ENCODE results near the gene ERO1B.
"Not testable (repeated sequence)": the region's sequence is repeated elsewhere in the genome, so short reads cannot be mapped to it uniquely, and the experiment has no call there.

ERO1B gene

DNA sequence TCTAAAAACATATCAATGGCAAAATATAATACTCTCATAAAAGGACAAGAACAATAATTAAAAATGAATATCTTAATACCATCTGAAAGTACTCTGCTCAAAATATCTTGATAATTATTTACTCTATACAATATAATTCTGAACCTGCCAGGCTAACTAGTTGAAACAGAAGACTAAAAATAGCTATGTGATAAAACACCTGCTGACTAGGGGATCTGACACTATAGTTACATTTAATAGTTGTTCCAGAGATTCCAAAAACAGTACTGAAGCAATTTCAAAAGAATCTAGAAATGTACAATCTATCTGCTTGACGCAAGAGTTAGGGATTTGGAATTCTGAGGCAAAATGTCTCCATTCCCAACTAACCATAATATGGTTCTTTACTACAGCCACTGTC, 30.2 kb downstream of the ERO1B start:
- DNase-seq (ENCODE audit: low read depth in 2 of 2), result no peak

DNA sequence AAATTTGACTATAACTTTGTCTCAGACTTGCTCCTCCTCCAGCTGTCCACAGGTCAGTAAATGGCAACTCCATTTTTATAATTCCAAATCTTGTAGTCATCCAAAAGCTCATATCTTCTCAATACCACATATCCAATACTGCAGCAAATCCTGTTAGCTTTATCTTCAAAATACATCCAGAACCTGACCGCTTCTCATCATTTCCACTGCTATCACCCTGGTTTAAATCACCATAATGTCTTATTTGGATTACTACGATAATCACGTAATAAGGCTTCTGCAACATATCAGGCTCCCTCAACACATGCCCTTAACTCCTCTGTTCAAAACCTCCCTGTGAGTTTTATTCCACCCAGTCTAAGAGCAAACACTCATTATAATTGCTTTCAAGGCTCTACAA, 34.5 kb downstream of the ERO1B start:
- no peak for DNase-seq (ENCODE audit: low read depth in 2 of 2)

DNA sequence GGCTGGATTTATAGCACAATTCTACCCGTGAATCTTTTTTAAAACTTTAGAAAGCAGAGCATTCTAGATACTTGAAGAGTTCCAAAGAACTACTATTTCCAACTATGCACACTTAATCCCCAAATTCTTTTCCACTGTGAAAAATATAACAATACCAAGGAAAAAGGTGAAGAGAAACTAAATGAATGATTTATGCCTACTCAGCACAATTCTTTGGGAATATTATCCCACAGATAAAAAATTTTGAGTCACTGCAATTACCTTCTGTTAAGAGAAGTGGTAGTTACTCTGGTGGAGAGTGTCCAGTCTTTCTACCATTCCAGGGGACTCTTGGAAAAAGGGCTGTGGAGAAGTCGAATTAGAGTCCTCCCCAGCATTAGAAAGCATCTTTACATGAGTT, 39.2 kb downstream of the ERO1B start:
- DNase-seq (ENCODE audit: low read depth in 2 of 2), result no peak

DNA sequence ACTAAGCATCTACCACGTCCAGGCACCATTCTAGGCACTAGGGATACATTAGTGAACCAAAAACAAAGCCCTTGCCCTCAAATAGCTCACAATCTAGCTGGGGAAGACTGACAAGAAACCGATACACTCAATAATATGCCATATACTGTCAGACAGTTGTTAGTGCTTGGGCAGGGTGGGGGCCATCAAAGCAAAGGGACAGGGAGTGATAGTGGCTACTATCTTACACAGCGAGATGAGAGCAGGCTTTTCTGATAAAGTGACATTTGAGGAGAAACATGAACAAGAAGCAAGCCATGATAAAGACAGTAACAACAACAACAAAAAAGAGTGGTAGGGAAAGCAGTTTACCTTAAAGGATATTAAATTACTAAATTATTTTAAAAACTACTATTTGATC, 41.1 kb downstream of the ERO1B start:
- DNase-seq (ENCODE audit: low read depth in 2 of 2), result no peak

DNA sequence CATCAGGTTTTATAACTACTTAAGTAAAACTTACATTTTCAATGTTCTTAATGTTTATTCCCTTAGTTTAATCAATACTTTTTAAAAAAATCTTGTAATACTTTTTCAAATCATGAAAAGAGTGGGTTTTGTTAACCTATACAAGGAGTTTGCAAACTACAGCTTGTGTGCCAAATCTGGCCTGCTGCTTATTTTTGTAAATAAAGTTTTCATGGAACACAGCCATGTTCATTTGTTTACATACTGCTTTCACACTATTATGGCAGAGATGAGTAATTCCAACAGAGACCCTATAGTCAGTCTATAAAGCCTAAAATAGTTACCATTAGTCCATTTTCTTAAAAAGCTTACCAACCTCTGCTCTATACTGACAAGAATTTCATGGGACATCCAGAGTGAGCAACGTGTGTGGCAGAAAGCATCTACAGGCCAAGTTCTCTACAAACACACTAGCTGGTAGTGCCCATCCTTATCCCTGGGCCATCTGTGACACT, 42.6 kb downstream of the ERO1B start:
- no peak for DNase-seq (ENCODE audit: low read depth in 2 of 2)

DNA sequence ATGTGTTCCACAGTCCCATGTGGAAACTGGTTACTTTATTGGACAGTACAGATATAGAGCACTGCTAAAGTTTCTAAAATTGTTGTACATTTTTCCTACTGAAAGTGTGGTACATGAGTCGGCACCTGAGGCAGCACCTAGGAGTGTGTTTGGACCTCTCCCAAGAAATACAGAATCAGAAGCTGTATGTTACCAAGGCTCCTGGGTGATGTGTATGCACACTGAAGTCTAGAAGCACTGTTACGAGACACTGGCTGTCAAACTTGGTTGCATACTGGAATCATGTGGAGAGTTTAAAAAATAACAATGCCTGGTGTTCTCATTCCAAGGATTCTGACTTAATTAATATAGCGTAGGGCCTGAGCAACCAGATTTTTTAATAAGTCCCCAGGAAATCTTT, 46.6 kb downstream of the ERO1B start:
- DNase-seq (ENCODE audit: low read depth in 2 of 2), result no peak

DNA sequence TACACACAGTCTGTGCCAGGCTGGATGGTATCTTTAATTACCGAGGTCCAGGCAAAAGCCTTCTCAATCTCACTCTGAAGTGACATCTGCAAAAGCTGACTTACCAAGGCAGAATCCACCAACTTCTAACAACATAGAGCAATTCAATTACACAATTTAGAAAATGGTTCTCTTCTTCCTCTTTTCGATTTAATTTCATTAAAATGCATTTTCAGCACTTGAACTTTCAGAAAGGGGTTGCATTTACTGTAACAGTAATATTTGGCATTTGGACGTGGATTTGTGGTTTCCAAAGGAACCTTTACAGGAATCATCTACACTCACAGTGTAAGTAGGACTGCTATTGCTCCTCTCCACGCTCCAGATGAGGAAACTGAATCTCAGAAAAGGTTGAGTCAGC, 53.3 kb downstream of the ERO1B start:
- DNase-seq (ENCODE audit: low read depth in 2 of 2), result no peak

DNA sequence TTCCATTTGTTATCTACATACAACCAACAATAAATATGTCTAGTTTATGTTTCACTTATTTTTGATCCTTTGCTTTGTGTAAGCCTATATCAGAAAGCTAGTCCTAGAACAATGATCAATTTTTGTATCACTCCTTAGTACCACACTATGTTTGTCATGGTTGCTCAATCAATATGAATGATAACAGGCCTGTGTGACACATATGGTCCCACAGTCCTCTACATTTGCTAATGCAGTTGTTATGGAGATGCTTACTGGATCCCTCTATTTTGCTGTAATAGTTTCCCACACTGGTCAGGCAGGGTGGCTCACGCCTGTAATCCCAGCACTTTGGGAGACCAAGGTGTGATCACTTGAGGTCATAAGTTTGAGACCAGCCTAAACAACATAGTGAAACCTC, 59.1 kb downstream of the ERO1B start:
- DNase-seq (ENCODE audit: low read depth in 2 of 2), result no peak

DNA sequence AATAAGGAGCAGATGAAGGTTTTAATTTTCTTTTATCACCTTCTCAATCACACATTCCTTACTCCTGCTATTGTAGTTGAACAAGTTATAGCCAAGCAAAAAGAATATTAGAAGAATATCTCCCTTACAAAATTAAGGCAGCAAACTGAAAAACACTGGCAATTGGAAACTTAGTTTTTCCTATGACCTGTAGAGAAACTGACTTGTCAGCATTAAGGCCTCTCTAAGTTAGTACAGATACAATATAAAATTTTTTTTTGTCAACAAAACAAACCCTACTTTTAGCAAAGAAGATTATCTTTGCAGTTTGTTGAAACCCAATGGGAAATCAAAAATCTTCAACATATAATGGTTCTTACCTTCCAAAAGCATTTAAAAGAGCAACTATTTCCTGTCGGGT, 61.3 kb downstream of the ERO1B start:
- no peak for DNase-seq (ENCODE audit: low read depth in 2 of 2)

DNA sequence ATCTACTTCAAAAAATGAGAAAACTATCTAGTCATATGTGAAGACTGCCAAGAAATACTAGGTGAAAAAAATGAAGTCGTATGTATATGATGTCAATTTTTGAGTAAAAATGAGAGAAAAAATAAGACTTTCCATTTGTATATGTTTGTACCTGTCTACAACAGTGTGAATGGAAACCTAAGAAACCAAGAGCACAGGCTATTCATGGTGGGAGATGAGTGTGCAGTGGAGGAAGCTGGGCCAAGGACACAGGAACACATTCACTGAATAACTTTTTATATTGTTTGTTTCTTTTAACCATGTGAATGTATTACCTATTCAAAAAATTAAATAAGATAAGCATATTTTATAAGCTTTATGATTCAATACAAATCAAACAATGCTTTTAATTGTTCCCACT, 67.0 kb downstream of the ERO1B start:
- DNase-seq (ENCODE audit: low read depth in 2 of 2), result no peak

DNA sequence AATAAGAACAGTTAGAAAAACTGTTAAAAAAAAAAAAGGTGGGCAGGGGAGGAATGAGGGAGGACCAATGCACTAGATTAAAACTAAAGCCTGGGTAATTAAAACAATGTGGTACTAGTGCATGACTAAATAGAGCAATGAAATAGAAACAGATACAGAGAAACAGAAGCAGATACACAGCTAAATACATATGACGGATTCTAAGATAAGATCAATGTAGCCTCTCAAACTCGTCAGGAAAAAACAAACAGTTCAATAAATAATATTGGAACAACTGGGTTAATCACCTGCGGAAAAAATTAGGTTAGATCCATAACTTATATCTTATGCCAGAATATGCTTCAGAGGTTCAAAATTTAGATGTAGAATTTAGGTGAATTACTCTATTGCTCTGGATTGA, 68.2 kb downstream of the ERO1B start:
- DNase-seq (ENCODE audit: low read depth in 2 of 2), result no peak

DNA sequence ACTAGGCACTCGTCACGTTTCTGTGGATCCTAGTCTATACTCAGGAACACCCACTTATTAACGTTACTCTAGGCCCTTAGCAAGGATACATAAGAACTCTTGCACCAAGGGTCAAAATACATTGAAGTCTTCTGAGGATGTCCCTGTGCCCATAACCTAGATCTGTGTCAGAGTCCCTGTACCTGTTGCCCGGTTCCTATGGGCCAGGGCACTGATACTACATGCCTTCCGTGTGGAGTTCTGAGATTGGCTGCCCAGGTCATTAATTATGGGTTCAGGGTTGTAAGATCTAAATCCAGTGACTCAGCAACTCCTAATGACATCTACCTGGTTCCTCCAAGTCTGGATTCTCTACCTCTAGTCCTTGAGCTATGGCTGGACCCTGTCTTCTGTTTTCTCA, 69.9 kb downstream of the ERO1B start:
- DNase-seq (ENCODE audit: low read depth in 2 of 2), result no peak

DNA sequence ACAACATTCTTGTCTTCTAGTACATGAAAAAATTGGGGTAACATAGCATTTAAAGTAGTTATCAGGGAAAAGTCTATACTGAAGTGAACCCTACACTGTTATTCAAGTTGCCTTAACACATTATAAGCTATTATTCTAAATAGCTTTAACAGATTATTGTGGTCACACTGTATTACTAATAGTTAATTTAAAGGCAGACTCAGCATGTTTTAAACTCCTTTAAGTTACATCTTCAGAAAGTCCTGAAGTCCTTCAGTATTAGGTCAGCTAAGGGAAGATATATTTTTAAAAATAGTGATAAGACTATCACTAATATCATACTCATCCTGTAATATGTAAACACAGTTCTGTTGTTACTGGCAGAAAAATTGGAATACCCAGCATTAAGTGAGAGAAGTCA, 72.0 kb downstream of the ERO1B start:
- no peak for DNase-seq (ENCODE audit: low read depth in 2 of 2)

DNA sequence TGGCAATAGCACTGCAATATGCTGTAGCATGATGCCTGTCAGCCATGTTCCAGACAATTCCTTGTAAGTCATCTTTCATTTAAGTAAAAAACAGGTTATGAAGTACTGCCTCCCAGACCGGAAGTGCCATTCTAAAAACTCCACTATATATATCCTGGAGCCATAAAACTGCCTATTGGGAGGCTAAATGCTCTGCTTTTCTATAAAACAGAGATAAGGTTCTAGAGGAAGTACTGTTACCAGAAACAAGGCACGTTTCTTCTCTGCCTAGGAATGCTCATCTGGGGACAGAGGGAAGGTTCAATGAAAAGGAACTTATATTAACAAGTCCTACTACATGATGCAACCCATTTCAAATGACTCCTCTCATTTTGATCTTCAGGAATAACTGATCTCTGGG, 72.6 kb downstream of the ERO1B start:
- DNase-seq (ENCODE audit: low read depth in 2 of 2), result no peak

DNA sequence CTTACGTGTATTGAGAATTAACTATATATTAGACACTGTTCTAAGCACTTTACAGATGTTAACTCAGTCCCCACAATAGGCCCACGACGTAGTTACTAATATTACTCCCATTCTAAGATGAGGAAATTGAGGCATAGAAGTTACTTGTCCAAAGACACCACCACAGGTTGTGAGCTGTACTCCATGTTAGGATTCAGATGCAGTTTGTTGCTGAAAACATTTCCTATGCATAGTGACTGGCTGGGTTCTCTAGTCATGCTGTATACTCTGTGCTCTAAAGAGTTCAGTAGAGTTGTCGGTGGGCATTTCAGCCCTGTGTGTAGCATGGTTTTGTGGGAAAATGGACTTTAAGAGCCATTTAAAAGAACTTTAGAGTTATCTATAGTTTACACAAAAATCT, 74.2 kb downstream of the ERO1B start:
- DNase-seq (ENCODE audit: low read depth in 2 of 2), result no peak

DNA sequence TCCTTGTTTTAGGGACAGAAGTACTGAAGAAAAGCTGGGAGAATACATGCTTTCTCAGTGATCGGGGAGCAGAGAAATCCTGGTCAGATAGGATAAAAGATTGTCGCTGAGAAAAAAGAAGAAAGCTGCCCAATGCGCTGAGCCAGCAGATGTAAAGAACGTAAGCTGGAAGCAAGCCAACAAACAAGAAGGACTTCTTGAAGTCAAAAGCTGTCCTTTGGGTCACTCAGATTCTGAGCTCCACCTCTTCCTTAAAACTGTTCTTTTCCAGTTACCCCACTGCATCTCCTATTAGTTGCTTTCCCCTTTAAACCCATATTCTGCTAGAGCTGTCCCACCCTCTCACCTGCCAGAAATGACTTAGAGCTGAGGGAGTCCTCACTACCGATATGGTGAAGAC, 74.6 kb downstream of the ERO1B start:
- DNase-seq (ENCODE audit: low read depth in 2 of 2), result no peak

DNA sequence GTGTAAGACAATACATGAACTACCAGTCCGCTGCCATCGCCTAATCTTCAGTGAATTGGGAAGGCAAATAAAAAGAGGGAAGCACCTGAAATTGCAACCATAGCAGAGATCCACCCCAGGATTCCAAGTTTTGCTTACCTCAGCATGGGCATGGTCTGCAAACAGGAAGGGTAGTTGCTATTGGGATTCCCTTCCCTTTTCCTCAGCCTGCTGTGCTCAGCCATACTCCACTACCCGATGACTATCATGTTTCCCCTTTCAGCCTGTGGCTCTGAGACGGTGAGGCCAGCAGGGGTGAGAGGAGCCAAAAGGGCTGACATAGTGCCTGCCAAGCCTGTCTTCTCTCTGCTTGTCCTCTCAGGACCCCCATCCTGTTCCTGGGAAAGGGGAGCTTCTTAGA, 75.2 kb downstream of the ERO1B start:
- DNase-seq (ENCODE audit: low read depth in 2 of 2), result no peak

DNA sequence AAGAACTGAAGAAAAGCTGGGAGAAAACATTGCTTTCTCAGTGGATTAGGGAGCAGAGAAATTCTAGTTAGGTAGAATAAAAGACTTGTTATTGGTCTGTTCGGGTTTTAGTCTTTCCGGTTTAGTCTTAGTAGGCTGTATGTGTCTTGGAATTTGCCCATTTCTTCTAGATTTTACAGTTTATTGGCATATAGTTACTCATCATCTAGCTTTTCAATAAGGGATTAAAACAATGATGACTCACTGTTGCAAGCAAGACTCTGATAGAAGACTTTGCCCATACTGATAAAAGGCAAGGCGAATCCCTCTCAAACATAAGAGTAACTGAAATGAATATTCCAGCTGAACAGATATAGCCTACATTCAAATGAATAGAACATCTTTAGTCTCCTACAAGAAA, 77.1 kb downstream of the ERO1B start:
- DNase-seq (ENCODE audit: low read depth in 2 of 2), result no peak

DNA sequence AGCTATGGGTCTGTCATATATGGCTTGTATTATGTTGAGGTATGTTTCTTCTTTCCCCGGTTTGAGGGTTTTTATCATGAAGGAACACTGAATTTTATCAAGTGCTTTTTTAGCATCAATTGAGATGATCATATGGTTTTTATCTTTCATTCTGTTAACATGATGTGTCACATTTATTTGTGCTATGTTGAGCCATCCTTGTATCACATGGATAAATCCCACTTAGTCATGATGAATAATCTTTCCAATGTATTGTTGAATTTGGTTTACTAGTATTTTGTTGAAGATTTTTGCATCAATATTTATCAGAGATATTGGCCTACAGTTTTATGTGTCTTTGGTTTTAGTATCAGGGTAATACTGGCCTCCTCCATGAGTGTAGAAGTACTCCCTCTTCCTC, 77.7 kb downstream of the ERO1B start:
- DNase-seq (ENCODE audit: low read depth in 2 of 2), result no peak

DNA sequence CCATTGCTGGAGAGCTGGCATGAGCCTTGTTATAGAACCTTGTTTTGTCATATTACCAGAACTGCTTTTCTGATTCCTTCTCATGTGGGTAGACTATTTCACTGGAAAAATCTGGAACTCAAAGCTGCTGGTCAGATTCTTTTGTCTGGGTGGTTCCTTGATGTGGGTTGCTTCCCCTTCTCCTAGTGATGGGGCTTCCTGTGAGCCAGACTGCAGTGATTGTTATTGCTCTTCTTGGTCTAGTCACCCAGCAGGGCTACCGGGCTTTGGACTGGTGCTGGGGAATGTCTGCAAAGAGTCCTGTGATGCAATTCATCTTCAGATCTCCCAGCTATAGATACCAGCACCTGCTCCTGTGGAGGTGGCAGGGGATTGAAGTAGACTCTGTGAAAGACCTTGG, 80.0 kb downstream of the ERO1B start:
- DNase-seq (ENCODE audit: low read depth in 2 of 2), result no peak

DNA sequence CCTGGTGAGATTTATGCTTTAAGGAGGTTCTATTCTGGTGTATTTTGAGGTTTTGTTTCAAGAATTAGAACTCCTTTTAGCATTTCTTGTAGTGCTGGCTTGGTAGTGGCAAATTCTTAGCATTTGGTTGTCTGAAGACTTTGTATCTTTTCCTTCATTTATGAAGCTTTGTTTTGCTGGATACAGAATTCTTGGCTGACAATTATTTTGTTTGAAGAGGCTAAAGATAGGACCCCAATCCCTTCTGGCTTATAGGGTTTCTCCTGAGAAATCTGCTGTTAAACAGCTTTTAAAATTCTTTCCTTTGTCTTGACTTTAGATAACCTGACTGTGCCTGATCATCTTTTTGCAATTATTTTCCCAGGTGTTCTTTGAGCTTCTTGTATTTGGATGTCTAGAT, 80.8 kb downstream of the ERO1B start:
- DNase-seq (ENCODE audit: low read depth in 2 of 2), result no peak

DNA sequence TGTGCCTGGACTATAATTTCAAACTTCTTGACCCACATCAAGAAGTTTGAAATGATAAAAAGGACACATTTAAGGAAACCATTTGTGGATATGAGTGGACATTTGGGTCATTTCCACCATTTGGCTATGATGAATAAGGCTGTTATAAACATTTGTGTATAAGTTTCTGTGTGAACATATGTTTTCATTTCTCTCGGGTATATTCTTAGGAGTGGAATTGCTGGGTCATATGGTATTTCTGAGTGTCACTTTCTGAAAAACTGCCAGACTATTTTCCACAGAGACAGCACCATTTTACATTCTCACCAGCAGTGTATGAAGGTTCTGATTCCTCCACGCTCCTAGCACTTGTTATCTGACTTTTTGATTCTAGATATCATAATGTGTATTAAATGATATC, 88.6 kb downstream of the ERO1B start:
- no peak for DNase-seq (ENCODE audit: low read depth in 2 of 2)

DNA sequence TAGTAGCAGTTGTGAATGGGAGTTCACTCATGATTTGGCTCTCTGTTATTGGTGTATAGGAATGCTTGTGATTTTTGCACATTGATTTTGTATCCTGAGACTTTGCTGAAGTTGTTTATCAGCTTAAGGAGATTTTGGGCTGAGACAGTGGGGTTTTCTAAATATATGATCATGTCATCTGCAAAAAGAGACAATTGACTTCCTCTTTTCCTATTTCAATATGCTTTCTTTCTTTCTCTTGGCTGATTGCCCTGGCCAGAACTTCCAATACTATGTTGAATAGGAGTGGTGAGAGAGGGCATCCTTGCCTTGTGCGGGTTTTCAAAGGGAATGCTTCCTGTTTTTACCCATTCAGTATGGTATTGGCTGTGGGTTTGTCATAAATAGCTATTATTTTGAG, 93.7 kb downstream of the ERO1B start:
- not testable (repeated sequence) for DNase-seq (ENCODE audit: low read depth in 2 of 2)

DNA sequence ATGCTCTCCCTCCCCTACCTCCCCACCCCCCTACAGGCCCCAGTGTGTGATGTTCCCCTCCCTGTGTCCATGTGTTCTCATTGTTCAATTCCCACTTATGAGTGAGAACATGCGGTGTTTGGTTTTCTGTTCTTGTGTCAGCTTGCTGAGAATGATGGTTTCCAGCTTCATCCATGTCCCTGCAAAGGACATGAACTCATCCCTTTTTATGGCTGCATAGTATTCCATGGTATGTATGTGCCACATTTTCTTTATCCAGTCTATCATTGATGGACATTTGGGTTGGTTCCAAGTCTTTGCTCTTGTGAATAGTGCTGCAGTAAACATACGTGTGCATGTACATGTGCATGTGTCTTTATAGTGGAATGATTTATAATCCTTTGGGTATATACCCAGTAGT, 95.3 kb downstream of the ERO1B start:
- not testable (repeated sequence) for DNase-seq (ENCODE audit: low read depth in 2 of 2)

DNA sequence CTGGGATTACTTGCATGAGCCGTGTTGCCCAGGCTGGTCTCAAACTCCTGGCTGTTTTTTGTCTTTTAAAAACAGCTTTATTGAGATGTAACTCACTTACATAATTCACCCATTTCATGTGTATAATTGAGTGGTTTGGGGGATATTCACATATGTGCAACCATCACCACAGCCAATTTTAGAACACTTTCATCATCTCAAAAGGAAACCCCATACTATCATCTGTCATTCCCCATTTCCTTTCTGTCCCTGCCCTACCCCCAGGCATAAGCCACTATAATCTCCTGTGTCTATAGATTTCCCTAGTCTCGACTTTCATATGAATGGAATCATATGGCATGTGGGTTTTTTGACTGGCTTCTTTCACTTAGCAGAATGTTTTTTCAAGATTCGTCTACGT, 96.1 kb downstream of the ERO1B start:
- no peak for DNase-seq (ENCODE audit: low read depth in 2 of 2)
